Transverse colon (tissue), 4 donors: ENCODE data around the gene CLK1. TPM values are rescaled to one million over a fixed set of nuclear protein-coding genes. Genes with fewer than 3 reads are reported as not detected.

Source experiments
- DNase-seq: peaks from one replicate; pipeline ENCODE4 v3.0.0-alpha.2; 2019
- H3K27ac ChIP-seq, 4 donors: fragments of 200-600 bp; sonication (generic); 2 replicates each; pipeline ENCODE4 v1.5.1; 2016 to 2018; ENCODE audit warnings: inconsistent platforms in 4 of 4
- H3K27me3 ChIP-seq: fragments of 200-600 bp; sonication (generic); 2 replicates; pipeline ENCODE4 v1.5.1; 2017; ENCODE audit warnings: inconsistent platforms
- H3K36me3 ChIP-seq, 4 donors: fragments of 200-600 bp; sonication (generic); 2 replicates each; pipeline ENCODE4 v1.5.1; 2017 to 2019; ENCODE audit warnings: inconsistent platforms in 4 of 4
- H3K4me1 ChIP-seq, 4 donors: fragments of 200-600 bp; sonication (generic); 2 replicates each; pipeline ENCODE4 v1.5.1; 2017 to 2020; ENCODE audit warnings: inconsistent platforms in 4 of 4
- H3K4me3 ChIP-seq, 4 donors: fragments of 200-600 bp; sonication (generic); 1 replicate in 1 of 4; 2 replicates in 3 of 4; pipeline versions ENCODE4 v1.5.1 to v1.6.1; 2017 to 2019; ENCODE audit warnings: inconsistent platforms in 4 of 4
- H3K9me3 ChIP-seq, 2 donors: fragments of 200-600 bp; sonication (generic); 2 replicates each; pipeline ENCODE4 v1.5.1; 2017 to 2019; ENCODE audit warnings: inconsistent platforms in 2 of 2
- EP300 ChIP-seq: sonication (generic); formaldehyde crosslinking; IDR thresholded peaks from one replicate; pipeline ENCODE4 v1.6.1; 2017; ENCODE audit warnings: antibody characterized with exemption, low read depth
- POLR2A ChIP-seq: fragments of 450-650 bp; IDR thresholded peaks from one replicate; pipeline ENCODE4 v1.6.1; 2016; ENCODE audit warnings: antibody characterized with exemption, mild to moderate bottlenecking, moderate library complexity
- POLR2AphosphoS5 ChIP-seq, 3 donors: sonication (generic); formaldehyde crosslinking; IDR thresholded peaks; one replicate each; pipeline ENCODE4 v1.6.1; 2016; ENCODE audit warnings: antibody characterized with exemption in 3 of 3
- WGBS, 2 donors: methylation state at CpG; one replicate each; pipeline ENCODE4 v1.1.5; 2018; ENCODE audit warnings: low coverage in 1 of 2; 5-methylcytosine and 5-hydroxymethylcytosine counted together
- in situ Hi-C, 4 donors: fragments of 200-750 bp; cut with MboI; loops; one replicate each; pipeline versions ENCODE4 v1.15.0 to v1.15.1; 2017; ENCODE audit warnings: low sequenced_read_pairs in 3 of 4, low pct_ligation_motif_present in 1 of 4, low pct_unique_long_range_greater_than_20kb in 1 of 4
- intact Hi-C: fragments of 100-400 bp; cut with DNase I; formaldehyde crosslinking; loops from one replicate; pipeline ENCODE4 v1.15.1; 2023; ENCODE audit warnings: low total_unique reads
- total RNA-seq, 4 donors: library from RNA; depleted of rRNA; stranded (reverse); fragments of >200 nt; gene quantifications; one replicate each; pipeline ENCODE4 v1.1.0, GENCODE V29; 2016
- TF ChIP-seq, protein P1 (sequence below), 5 experiments: fragments of 200-600 bp in 3 of 5; fragments of 450-650 bp in 2 of 5; sonication (generic) in 3 of 5; IDR thresholded peaks; 1 replicate in 2 of 5; 2 replicates in 3 of 5; pipeline ENCODE4 v1.5.1; 2016 to 2017; ENCODE audit warnings: antibody characterized with exemption in 5 of 5, inconsistent platforms in 3 of 5, mild to moderate bottlenecking in 2 of 5, moderate library complexity in 1 of 5

The CLK1 gene
- total RNA-seq, 4 donors from 2014 or later = 115 to 231 (median 127) TPM

DNA sequence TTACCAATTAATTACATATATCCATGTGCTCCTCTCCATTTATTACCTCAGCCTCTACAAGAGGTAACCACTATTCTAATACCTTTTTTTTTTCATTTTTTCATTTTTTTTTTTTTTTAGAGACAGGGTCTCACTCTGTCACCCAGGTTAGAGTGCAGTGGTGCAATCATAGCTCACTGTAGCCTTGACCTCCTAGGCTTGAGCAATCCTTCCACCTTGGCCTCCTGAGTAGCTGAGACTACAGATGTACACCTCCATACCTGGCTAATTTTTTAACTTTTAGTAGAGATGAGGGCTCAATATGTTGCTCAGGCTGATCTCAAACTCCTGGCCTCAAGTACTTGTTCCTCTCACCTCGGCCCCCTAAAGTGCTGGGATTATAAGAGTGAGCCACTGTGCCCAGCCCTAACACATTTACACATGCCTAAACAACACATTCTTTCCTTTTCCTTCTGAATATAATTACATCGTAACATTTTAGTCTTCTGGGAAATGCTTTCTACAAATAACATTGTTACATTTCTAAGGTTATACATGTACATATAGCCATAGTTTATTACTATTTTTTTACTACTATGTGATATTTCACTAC is 13.9 kb upstream of the CLK1 start:
- 90% methylated on average over 2 of the region's 2 CpGs for WGBS, 2 donors
- no peaks in the 10 kb centered on the region for H3K27me3 ChIP-seq
- no peaks in the 10 kb centered on the region for H3K9me3 ChIP-seq
- H3K36me3 ChIP-seq = peaks cover 0 to 69% (median 28%) of the 10 kb centered on the region in 4 donors
- no peak for TF ChIP-seq POLR2AphosphoS5 (IDR thresholded peaks at IDR 0.05)
- no peak overlapping the region for H3K4me3 ChIP-seq
- no peak overlapping the region for H3K27ac ChIP-seq
- no peaks in the 10 kb centered on the region for H3K4me1 ChIP-seq
- in situ Hi-C loops = no loop called here
- no peak for DNase-seq
- intact Hi-C loops = no loop called here

DNA sequence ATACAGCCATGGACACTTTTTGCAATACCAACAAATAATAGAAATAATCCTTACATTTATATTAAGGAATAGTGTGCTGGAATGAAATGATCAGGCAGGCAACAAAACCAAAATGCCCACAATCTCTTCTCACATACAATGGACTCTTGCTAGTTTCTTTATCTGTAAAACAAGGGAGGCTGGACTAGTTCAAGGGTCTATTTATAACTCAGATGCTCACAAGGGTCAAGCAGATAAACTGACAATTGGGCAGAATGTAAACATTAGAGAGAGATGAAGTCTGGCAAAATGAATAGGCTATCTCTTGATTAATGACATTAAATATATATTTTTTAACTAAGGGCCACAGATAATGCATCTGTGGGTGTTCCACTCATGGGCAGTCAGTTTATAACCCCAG is 13.0 kb upstream of the CLK1 start:
- in situ Hi-C loops (no loop called here), intact Hi-C loops (no loop called here)
- Histone ChIP-seq H3K4me3 (no peak overlapping the region), H3K36me3 (peaks cover 0 to 66% (median 26%) of the 10 kb centered on the region in 4 donors), H3K4me1 (no peaks in the 10 kb centered on the region), H3K9me3 (no peaks in the 10 kb centered on the region), H3K27ac (no peak overlapping the region), H3K27me3 (no peaks in the 10 kb centered on the region)
- TF ChIP-seq, protein P1, sequence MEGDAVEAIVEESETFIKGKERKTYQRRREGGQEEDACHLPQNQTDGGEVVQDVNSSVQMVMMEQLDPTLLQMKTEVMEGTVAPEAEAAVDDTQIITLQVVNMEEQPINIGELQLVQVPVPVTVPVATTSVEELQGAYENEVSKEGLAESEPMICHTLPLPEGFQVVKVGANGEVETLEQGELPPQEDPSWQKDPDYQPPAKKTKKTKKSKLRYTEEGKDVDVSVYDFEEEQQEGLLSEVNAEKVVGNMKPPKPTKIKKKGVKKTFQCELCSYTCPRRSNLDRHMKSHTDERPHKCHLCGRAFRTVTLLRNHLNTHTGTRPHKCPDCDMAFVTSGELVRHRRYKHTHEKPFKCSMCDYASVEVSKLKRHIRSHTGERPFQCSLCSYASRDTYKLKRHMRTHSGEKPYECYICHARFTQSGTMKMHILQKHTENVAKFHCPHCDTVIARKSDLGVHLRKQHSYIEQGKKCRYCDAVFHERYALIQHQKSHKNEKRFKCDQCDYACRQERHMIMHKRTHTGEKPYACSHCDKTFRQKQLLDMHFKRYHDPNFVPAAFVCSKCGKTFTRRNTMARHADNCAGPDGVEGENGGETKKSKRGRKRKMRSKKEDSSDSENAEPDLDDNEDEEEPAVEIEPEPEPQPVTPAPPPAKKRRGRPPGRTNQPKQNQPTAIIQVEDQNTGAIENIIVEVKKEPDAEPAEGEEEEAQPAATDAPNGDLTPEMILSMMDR (IDR thresholded peaks at IDR 0.05) = no peak
- no peak for TF ChIP-seq POLR2AphosphoS5 (IDR thresholded peaks at IDR 0.05)
- TF ChIP-seq EP300 = no peak
- no peak for DNase-seq

DNA sequence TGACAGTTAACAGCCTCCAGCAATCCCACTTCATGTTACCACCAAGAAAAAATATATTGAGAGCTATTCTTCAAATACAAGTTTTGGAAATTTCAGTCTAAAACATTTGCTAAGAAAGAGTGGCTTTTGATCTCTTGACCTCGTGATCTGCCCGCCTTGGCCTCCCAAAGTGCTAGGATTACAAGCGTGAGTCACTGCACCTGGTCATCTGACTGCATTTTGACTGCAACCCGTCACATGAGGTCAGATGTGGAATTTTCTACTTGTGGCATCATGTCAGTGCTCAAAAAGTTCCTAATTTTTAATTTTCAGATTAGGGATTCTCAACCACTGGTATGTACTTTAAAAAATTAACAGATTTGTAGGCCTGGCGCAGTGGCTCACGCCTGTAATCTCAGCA is 9.1 kb upstream of the CLK1 start:
- Histone ChIP-seq H3K9me3 (no peaks in the 10 kb centered on the region), H3K27ac (no peak overlapping the region), H3K4me1 (no peaks in the 10 kb centered on the region), H3K4me3 (no peak overlapping the region), H3K36me3 (peaks cover 0 to 38% (median 17%) of the 10 kb centered on the region in 4 donors), H3K27me3 (no peaks in the 10 kb centered on the region)
- DNase-seq = no peak
- WGBS, 2 donors = 93 to 96% methylated on average over 6 of the region's 6 CpGs
- intact Hi-C loops = no loop called here
- in situ Hi-C loops = loop anchor here in 1 of 4 donors (25.0 kb wide), 1 partner anchor 561 kb away; the partner anchor contains the start of gene SPATS2L
- TF ChIP-seq POLR2A (no peak), POLR2AphosphoS5 (IDR thresholded peaks at IDR 0.05) (no peak), EP300 (no peak)
- TF ChIP-seq, protein P1 (IDR thresholded peaks at IDR 0.05) = no peak

DNA sequence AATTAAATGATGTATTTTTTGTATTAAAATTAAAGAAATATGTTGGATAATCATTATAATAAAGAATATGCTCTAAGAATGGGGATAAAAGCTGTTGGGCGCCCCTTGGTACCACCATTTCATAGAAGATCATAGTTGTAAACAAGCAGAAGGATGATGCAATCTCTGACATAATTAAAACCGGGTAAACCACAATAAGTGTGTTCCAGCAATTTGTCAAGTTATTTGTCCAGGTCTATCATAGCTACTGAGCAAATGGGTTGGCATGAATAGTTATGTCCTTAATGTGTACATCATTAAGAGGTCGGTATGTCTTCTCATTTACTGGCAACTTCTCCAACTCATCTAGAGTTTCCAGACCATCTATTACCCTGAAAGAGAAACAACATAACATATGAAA is 6.7 kb upstream of the CLK1 start:
- H3K9me3 ChIP-seq = no peaks in the 10 kb centered on the region
- WGBS, 2 donors = 64 to 79% methylated on average over 3 of the region's 3 CpGs
- TF ChIP-seq, protein P1 (IDR thresholded peaks at IDR 0.05) = no peak
- TF ChIP-seq POLR2A = no peak
- no peak for TF ChIP-seq EP300
- TF ChIP-seq POLR2AphosphoS5 (IDR thresholded peaks at IDR 0.05) = no peak
- peaks cover 0 to 7% (median 0%) of the 10 kb centered on the region in 4 donors for H3K4me1 ChIP-seq
- no peak overlapping the region for H3K4me3 ChIP-seq
- no peak for DNase-seq
- no peaks in the 10 kb centered on the region for H3K27me3 ChIP-seq
- intact Hi-C loops = no loop called here
- in situ Hi-C loops = loop anchor here in 1 of 4 donors (25.0 kb wide), 1 partner anchor 559 kb away; the partner anchor contains the start of gene SPATS2L
- H3K27ac ChIP-seq = no peak overlapping the region
- H3K36me3 ChIP-seq = peaks cover 0 to 22% (median 9%) of the 10 kb centered on the region in 4 donors

DNA sequence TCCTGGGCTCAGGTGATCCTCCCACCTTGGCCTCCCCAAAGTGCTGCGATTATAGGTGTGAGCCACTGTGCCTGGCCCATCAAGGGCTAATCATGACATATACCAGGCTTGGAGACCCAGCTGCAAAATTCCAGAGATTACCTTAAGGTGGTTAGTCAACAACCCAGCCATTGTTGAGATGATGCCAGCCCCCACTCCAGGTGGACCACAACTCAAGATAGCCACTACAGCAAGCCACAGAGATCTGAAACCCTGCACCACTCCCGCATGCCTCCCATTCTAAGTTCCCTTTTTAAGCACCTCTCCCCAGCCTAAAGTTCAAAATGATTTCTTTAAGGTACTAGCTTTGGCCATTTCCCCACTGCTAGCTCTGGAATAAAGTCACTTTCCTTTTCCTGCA is 4.6 kb upstream of the CLK1 start:
- H3K36me3 ChIP-seq = peaks cover 0 to 6% (median 3%) of the 10 kb centered on the region in 4 donors
- H3K27me3 ChIP-seq = no peaks in the 10 kb centered on the region
- no peak overlapping the region for H3K27ac ChIP-seq
- intact Hi-C loops = no loop called here
- DNase-seq = no peak
- TF ChIP-seq, protein P1 (IDR thresholded peaks at IDR 0.05) = no peak
- TF ChIP-seq EP300 = no peak
- no peak for TF ChIP-seq POLR2AphosphoS5 (IDR thresholded peaks at IDR 0.05)
- TF ChIP-seq POLR2A = no peak
- H3K4me3 ChIP-seq = no peak overlapping the region
- H3K4me1 ChIP-seq = peaks cover 4 to 13% (median 7%) of the 10 kb centered on the region in 4 donors
- H3K9me3 ChIP-seq = no peaks in the 10 kb centered on the region
- 80 to 95% methylated on average over 1 to 2 of the region's 2 CpGs for WGBS, 2 donors
- in situ Hi-C loops = loop anchor here in 2 of 4 donors (10.0 to 25.0 kb wide), 2 partner anchors 54 to 557 kb away; partner anchors contain the start of genes BZW1 (in 1 of the 2) and SPATS2L (in 1 of the 2)
